HG02981 (cell line): ENCODE results near the gene SARM1.
"Not testable (repeated sequence)": the region's sequence is repeated elsewhere in the genome, so short reads cannot be mapped to it uniquely, and the experiment has no call there.

Experiments
- ATAC-seq: cut with Tn5 transposase; IDR thresholded peaks from one replicate; pipeline ENCODE4 v1.9.1; 2021; ENCODE audit warnings: mild to moderate bottlenecking, moderate library complexity; ENCODE audit not compliant: unreplicated experiment

The SARM1 gene

DNA sequence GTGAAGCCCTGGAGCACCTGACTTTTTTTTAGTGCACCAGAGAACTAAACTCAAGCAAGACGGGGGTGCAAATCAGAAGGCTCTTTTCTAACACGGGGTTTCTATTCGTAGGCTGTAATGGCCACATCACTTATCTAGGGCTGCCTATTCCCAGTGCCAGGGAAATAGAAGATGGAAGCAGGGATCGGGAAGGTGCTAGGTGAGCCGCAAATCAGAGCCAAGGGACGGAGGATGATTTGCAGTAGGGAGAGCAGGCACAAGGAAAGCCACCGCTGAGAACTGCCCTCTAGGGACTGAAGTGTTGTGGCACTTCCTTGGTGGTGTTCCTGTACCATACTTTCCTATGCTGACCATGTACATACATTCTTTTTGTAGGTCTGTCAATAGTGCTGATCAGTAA lies 42.3 kb downstream of the SARM1 start:
- ATAC-seq, result no peak

DNA sequence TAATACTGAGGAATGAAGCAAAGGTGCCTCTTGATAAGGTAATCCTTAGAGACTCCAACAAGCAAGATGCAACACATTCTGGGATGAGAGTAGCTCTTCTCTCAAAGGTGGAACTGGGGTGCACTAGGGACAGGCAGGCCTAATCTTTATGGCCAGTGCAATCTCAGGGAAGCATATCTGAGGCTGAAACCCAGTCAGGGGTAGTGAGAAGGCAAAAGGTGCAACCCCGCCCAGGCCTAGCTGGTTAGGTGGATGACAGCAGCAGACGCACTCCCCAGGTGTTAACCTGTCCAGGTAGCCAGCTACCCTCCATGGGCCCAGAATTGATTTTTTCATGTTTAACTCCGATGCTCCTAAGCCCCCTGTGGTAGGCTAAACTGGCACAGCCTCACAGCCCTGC lies 44.4 kb downstream of the SARM1 start:
- no peak for ATAC-seq

DNA sequence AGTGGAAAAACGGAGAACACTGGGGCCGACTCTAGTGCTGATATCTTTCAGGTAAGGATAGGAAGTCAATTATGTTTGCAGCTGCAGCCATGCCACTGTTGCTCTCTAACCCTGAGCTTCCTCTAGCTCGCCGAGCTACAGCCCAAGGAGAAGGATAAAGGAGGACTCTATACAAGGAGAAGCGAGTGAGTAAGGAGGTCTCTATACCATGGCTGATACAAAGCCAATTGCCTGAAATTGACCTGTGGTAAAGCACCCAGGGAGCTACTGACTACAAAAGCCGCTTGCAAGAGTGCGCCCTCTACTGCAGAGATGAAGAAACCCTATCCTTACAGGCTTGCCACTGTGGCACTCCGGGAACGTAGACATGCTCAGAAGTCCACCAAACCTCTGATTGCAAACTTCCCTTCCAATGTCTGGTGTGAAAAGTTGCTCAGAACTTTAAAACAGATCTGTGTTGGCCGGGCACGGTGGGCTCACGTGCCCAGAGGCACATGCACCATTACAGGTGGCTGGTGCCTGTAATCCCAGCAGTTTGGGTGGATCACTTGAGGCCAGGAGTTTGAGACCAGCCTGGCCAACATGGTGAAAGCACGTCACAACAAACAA lies 45.3 kb downstream of the SARM1 start:
- ATAC-seq, result no peak

DNA sequence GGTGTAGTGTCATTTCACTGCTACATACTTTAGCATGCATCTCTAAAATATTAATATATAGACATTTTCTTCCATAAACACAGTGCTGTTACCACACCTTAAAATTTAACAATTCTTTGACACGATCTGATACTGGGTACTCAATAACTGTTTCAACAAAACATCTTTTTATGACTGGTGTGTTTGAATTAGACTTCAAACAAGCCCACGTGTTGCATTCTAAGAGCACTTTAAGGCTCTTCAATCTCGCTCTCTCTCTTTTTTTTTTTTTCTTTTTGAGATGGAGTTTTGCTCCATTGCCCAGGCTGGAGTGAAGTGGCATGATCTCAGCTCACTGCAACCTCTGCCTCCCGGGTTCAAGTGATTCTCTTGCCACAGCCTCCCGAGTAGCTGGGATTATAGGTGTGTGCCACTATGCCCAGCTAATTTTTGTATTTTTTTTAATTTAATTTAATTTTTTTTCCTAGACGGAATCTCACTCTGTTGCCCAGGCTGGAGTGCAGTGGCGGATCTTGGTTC lies 50.4 kb downstream of the SARM1 start:
- no peak for ATAC-seq

DNA sequence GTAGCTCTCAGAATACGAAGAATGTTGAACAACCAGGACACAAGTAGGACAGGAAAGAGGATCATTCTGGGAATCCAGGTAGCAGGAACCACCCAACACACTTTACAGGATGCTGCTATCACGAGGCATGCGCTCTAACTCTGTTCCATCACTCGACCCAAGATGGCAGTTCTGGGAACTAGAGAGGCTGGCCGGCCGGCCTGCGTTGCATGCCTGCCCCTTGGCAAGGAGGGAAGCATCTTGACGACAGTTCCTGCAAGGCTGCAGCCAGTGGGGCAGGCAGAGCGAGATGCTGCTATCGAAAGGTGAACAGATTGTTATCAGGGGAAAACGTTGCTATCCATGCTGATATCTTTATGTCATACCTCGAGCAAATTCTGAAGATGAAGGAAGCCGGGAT lies 53.7 kb downstream of the SARM1 start:
- no peak for ATAC-seq

DNA sequence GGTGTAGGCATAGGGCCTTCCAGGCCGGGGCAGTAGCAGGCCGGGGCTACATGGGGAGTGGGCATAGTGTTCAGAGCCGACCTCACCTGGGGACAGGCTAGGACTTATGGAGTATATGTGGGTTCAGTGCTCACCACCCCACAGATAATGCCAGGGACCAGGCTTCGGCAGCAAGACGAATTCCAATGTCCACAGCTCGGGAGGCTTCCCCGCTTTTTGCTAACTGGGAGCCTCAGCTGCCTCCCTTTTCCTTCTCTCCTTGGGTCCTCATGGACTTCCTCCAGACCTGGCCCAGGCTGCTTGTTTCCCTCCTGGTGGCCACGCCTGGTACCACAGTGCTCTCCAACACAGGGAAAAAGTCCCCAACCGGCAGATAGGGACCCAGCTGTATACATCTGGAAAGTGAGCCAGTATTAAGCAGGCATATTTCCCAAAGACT lies 54.6 kb downstream of the SARM1 start:
- ATAC-seq, result no peak

DNA sequence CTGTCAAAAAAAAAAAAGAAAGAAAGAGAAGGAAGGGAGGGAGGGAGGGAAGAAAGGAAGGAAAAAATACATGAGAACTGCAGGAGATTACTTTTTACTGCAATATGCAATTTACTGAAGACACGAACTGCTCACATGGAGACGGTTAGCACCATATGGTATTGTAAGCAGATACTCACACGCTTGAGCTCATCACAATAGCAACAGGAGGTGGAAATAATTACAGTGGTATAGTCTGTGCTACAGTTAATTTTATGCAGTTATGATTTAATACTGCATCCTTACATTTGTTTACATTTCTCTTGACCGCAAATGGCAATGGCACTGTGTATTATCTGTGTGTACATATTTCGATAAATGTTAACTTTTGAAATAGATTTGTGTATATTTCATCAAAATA lies 55.9 kb downstream of the SARM1 start:
- no peak for ATAC-seq

DNA sequence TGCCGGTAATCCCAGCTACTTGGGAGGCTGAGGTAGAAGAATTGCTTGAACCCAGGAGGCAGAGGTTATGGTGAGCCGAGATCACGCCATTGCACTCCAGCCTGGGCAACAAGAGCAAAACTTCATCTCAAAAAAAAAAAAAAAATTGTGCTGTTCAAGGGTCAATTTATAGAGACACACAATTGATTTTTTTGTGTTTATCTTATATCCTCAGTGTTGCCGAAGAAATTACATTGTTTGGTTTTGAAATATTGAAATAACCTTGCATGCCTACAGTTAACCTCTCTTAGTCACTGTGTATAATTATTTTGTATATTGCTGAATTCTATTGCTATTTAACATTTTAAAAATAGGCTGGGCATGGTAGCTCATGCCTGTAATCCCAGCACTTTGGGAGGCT lies 56.5 kb downstream of the SARM1 start:
- ATAC-seq, result not testable (repeated sequence)

DNA sequence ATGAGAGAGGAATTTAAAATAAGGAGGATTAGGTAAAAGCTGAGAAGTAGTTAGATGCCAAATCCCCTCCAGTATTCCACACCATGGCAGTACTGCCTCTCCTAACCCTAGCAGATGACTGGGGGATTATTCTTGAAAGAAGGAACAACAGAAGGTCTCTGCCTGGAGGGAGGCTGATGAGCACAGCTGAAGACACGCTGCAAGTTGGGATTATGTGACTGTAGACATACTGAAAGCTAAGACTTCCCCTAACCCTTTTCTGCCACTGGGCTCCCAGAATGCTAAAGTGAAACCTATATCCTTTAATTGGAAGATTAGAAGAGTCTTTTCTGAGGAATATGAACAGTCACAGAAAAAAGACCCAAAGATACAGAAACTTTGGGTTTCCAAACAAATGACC lies 62.2 kb downstream of the SARM1 start:
- ATAC-seq, result no peak

DNA sequence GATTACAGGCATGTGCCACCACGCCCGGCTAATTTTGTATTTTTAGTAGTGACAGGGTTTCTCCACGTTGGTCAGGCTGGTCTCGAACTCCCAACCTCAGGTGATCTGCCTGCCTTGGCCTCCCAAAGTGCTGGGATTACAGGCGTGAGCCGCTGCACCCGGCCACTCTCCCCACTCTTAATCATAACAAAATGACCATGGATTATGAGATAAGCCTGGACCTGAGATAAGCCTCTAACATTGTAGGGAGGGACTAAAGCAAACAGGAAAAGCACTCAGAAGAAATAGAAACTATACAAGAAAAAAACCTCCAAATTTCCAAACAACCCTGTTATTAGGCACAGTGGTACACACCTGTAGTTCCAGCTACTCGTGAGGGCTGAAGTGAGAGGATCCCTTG lies 62.8 kb downstream of the SARM1 start:
- not testable (repeated sequence) for ATAC-seq

DNA sequence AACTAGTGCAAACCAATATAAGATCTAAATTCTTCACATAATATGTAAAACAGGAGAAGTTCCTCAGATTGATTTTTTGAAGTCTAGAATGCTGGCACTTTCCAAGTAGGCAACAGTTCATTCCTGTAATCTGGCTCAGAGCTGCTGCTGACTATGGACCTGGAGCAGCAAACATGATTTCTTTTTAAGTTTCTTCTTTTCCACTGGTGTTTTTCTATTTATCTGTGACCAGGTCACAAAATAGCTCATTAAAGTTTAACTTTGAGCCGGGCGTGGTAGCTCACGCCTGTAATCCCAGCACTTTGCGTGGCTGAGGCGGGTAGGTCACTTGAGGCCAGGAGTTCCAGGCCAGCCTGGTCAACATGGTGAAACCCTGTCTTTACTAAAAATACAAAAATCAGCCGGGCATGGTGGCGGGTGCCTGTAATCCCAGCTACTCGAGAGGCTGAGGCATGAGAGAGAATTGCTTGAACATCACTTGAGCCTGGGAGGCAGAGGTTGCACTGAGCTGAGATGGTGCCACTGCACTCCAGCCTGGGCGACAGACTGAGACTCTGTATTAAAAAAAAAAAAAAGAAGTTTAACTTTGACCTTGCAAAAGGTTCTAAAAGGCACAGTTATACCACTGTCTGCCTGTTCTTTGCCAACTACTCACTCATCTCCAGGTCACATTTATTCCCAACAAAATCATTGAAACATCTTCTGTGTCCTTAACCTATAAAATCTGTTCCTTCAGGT lies 72.6 kb downstream of the SARM1 start:
- no peak for ATAC-seq

DNA sequence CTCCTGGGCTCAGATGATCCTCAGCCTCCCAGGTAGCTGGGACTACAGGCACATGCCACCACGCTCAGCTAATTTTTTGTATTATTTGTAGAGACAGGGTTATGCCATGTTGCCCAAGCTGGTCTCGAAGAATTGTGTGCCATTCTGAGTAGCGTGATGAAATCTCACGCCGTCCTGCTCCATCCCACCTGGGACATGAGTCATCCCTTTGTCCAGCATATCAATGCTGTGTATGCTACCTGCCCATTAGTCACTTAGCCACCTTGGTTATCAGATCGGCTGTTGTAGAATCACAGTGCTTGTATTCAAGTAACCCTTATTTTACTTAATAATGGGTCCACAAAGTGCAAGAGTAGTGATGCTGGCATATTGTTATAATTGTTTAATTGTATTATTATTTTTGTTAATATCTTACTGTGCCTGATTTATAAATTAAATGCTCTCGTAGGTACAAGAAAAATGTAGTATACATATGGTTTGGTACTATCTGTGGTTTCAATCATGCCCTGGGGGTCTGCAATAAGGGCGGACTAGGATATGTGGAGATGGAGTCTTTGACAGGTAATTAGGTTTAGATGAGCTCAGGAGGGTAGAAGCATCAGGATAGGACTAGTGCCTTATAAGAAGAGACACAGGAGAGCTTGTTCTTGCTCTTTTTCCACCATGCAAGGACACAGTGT lies 75.4 kb downstream of the SARM1 start:
- ATAC-seq, result no peak

DNA sequence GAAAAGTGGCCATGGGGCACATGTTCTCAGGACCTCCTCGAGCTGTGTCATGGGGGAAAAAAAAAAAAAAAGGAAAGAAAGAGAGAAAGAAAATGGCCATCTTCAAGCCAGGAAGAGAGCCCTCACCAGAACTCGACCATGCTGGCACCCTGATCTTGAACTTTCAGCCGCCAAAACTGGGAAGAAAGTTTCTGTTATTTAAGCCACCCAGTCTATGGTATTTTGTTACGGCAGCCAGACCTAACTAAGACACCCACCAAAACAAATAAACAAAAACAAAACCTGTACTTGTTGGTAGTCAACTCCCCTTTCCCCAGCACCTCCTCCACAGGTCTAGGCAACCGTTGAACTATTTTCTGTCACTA lies 75.9 kb downstream of the SARM1 start:
- no peak for ATAC-seq

DNA sequence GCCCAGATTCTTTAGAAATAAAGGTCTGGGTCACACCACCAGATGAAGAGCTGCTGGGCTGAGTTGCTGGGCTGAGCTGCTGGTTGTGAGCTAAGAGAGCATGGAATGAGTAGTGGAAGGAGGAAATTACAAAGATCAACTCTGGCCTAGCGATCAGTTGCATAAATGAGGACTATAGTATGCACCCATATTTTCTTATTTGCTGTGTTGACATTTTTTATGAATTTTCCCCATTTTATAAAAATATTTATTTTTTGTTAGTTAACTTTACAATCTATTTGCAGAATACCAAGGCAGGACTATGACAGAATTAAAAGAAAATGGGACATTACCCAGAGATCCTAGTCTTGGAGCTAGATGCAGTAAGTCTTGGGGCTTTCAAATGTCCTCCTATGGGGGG lies 78.4 kb downstream of the SARM1 start:
- ATAC-seq, result no peak
